Spleen (tissue), 11 donors: Measurements from ENCODE around the gene SPACA5. TPM values are rescaled to one million over a fixed set of nuclear protein-coding genes. Genes with fewer than 3 reads are reported as not detected.

Source experiments
- DNase-seq: peaks from one replicate; pipeline ENCODE4 v3.0.0-alpha.2; 2020
- H3K27ac ChIP-seq, 8 donors: fragments of 200-600 bp; sonication (generic) in 7 of 8; 1 replicate in 4 of 8; 2 replicates in 4 of 8; pipeline versions ENCODE4 v1.5.0 to v1.8.0; 2016 to 2021; ENCODE audit warnings: inconsistent platforms in 4 of 8, mild to moderate bottlenecking in 4 of 8, moderate library complexity in 1 of 8
- H3K27me3 ChIP-seq, 7 donors: fragments of 200-600 bp; sonication (generic) in 6 of 7; replicated peaks in 1 of 7; 1 replicate in 4 of 7; 2 replicates in 3 of 7; pipeline versions ENCODE4 v1.5.0 to v1.8.0; 2016 to 2021; ENCODE audit warnings: inconsistent platforms in 3 of 7, mild to moderate bottlenecking in 1 of 7
- H3K36me3 ChIP-seq, 6 donors: fragments of 200-600 bp; sonication (generic) in 5 of 6; 1 replicate in 4 of 6; 2 replicates in 2 of 6; pipeline versions ENCODE4 v1.5.0 to v1.8.0; 2016 to 2021; ENCODE audit warnings: inconsistent platforms in 2 of 6
- H3K4me1 ChIP-seq, 6 donors: fragments of 200-600 bp; sonication (generic) in 5 of 6; 1 replicate in 3 of 6; 2 replicates in 3 of 6; pipeline versions ENCODE4 v1.5.0 to v1.8.0; 2016 to 2021; ENCODE audit warnings: inconsistent platforms in 3 of 6
- H3K4me3 ChIP-seq, 8 donors: fragments of 200-600 bp; sonication (generic) in 7 of 8; 1 replicate in 4 of 8; 2 replicates in 4 of 8; pipeline versions ENCODE4 v1.5.0 to v1.8.0; 2016 to 2021; ENCODE audit warnings: inconsistent platforms in 4 of 8, mild to moderate bottlenecking in 4 of 8, moderate library complexity in 2 of 8
- H3K9me3 ChIP-seq, 8 donors: fragments of 200-600 bp; sonication (generic) in 7 of 8; 1 replicate in 4 of 8; 2 replicates in 4 of 8; pipeline versions ENCODE4 v1.5.0 to v1.8.0; 2016 to 2021; ENCODE audit warnings: inconsistent platforms in 4 of 8
- POLR2A ChIP-seq, 3 donors: fragments of 450-650 bp; IDR thresholded peaks; one replicate each; pipeline ENCODE4 v1.5.1; 2017; ENCODE audit warnings: antibody characterized with exemption in 3 of 3, mild to moderate bottlenecking in 1 of 3
- POLR2AphosphoS5 ChIP-seq, 3 donors: sonication (generic); formaldehyde crosslinking; IDR thresholded peaks; one replicate each; pipeline ENCODE4 v1.5.1; 2017; ENCODE audit warnings: antibody characterized with exemption in 3 of 3
- WGBS, 5 donors: extraction: QIAGEN DNeasy Blood & Tissue Kit in 3 of 5; methylation state at CpG; one replicate each; pipeline versions ENCODE4 v1.1.5 to v1.1.7; 2013 to 2018; 5-methylcytosine and 5-hydroxymethylcytosine counted together
- intact Hi-C: fragments of 100-400 bp; cut with DNase I; formaldehyde crosslinking; loops from one replicate; pipeline ENCODE4 v1.15.0; 2023; ENCODE audit warnings: low total_unique reads
- polyA plus RNA-seq, 3 donors: library from polyadenylated mRNA; stranded (reverse); fragments of 200-250 nt; gene quantifications; one replicate each; pipeline ENCODE4 v1.2.1, GENCODE V29; 2013
- total RNA-seq, 7 donors: library from RNA; depleted of rRNA in 3 of 7; stranded (reverse); fragments of >200 nt in 3 of 7; fragmentation: NEBNext Ultra II Directional in 4 of 7; extraction: Animal tissue kit (Norgen Biotek cat#: 25700) in 4 of 7; gene quantifications; one replicate each; pipeline versions ENCODE4 v1.1.0 to v1.2.1, GENCODE V29; 2016 to 2021
- TF ChIP-seq, protein P1 (sequence below), 11 experiments: fragments of 200-600 bp in 7 of 11; fragments of 450-650 bp in 4 of 11; sonication (generic) in 4 of 11; IDR thresholded peaks in 8 of 11; conservative IDR thresholded peaks in 3 of 11; 1 replicate in 7 of 11; 2 replicates in 4 of 11; pipeline versions ENCODE4 v1.4.0 to v1.8.0; 2016 to 2021; ENCODE audit warnings: antibody characterized with exemption in 11 of 11, inconsistent platforms in 4 of 11, mild to moderate bottlenecking in 1 of 11
- donor health status: healthy with polysubstance abuse.
- donor health status: DM: no; HTN: no; CAD: no; lungs with moderate emphysema.
- donor health status: DM: no; HTN: no; CAD: no.
- donor health status: Bipolar disorder and iron deficiency.
- donor health status: healthy.
- donor health status: DM: no; HTN: no; CAD: no.
- donor health status: DM: yes; HTN: yes; CAD: no.

SPACA5 gene
- total and polyA plus RNA-seq, 10 donors: 0.12 TPM; not detected in 9

- Histone ChIP-seq H3K36me3 (peaks cover 0 to 7% (median 0%) of the 10 kb centered on the region in 6 donors), H3K4me3 (no peak overlapping the region), H3K27me3 (no peaks in the 10 kb centered on the region), H3K4me1 (no peaks in the 10 kb centered on the region), H3K27ac (peak overlapping the region in 3 of 8 donors; percentile 0 to 44 (median 28)), H3K9me3 (no peaks in the 10 kb centered on the region)
- no peak for TF ChIP-seq POLR2AphosphoS5 (IDR thresholded peaks at IDR 0.05)
- TF ChIP-seq POLR2A (IDR thresholded peaks at IDR 0.05): no peak
- TF ChIP-seq, protein P1, sequence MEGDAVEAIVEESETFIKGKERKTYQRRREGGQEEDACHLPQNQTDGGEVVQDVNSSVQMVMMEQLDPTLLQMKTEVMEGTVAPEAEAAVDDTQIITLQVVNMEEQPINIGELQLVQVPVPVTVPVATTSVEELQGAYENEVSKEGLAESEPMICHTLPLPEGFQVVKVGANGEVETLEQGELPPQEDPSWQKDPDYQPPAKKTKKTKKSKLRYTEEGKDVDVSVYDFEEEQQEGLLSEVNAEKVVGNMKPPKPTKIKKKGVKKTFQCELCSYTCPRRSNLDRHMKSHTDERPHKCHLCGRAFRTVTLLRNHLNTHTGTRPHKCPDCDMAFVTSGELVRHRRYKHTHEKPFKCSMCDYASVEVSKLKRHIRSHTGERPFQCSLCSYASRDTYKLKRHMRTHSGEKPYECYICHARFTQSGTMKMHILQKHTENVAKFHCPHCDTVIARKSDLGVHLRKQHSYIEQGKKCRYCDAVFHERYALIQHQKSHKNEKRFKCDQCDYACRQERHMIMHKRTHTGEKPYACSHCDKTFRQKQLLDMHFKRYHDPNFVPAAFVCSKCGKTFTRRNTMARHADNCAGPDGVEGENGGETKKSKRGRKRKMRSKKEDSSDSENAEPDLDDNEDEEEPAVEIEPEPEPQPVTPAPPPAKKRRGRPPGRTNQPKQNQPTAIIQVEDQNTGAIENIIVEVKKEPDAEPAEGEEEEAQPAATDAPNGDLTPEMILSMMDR (IDR thresholded peaks at IDR 0.05 in 8 of 11, conservative IDR thresholded peaks at IDR 0.05 in 3 of 11): no peak
- intact Hi-C loops: no loop called here
- WGBS, 5 donors: 57 to 82% (median 72%) methylated on average over 7 to 8 of the region's 8 CpGs
- DNase-seq: no peak
Observed at GRCh38 chrX:48045410-48046311, 38.9 kb downstream of the SPACA5 start.

DNA sequence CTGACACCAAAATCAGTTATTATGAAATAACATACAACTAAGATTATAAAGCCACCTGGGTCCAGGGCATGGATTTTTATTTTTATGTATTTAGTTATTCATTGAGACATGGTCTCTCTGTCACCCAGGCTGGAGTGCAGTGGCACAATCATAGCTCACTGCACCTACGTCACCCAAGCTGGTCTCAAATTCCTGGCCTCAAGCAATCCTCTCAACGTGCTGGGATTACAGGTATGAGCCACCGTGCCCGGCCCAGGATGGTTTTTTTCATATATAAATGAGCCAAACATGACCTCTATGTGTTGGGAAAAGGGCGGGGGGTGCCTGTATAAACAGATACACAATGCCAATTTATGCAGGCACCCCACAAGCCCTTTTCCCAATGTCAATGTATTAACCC is 40.1 kb downstream of the SPACA5 start:
- DNase-seq: no peak
- intact Hi-C loops: no loop called here
- Histone ChIP-seq H3K36me3 (no peaks in the 10 kb centered on the region), H3K27ac (no peak overlapping the region), H3K4me1 (no peaks in the 10 kb centered on the region), H3K4me3 (no peak overlapping the region), H3K9me3 (no peaks in the 10 kb centered on the region), H3K27me3 (no peaks in the 10 kb centered on the region)
- WGBS, 5 donors: 61 to 96% (median 90%) methylated on average over 4 to 5 of the region's 5 CpGs
- TF ChIP-seq POLR2AphosphoS5 (IDR thresholded peaks at IDR 0.05) (no peak), POLR2A (IDR thresholded peaks at IDR 0.05) (no peak)
- TF ChIP-seq, protein P1 (IDR thresholded peaks at IDR 0.05 in 8 of 11, conservative IDR thresholded peaks at IDR 0.05 in 3 of 11): no peak

DNA sequence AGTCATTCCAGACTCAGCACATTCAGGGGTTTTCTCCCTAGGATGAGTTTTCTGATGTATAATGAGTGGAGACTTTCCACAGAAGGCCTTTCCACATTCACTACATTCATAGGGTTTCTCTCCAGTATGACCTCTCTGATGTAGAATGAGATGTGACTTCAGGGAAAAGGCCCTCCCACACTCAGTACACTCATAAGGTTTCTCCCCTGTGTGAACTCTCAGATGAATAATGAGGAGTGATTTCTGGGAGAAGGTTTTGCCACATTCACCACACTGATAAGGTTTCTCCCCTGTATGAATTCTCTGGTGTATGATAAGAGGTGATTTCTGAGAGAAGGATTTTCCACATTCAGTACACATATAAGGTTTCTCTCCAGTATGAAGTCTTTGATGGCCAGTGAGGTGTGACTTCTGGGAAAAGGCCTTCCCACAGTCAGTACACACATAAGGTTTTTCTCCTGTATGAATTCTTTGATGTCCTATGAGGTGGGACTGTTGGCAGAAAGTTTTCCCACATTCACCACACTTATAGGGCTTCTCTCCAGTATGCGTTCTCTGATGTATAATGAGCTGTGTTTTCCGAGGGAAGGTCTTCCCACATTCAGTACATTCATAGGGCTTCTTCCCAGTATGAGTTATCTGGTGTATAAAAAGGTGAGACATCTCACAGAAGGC is 52.0 kb downstream of the SPACA5 start:
- Histone ChIP-seq H3K4me3 (no peak overlapping the region), H3K27ac (no peak overlapping the region), H3K27me3 (no peaks in the 10 kb centered on the region), H3K4me1 (no peaks in the 10 kb centered on the region), H3K9me3 (peaks cover 3 to 61% (median 27%) of the 10 kb centered on the region in 8 donors), H3K36me3 (peaks cover 4 to 56% (median 27%) of the 10 kb centered on the region in 6 donors)
- intact Hi-C loops: no loop called here
- 63 to 98% (median 81%) methylated on average over 2 of the region's 2 CpGs for WGBS, 5 donors
- DNase-seq: no peak
- TF ChIP-seq POLR2A (IDR thresholded peaks at IDR 0.05) (no peak), POLR2AphosphoS5 (IDR thresholded peaks at IDR 0.05) (no peak)
- TF ChIP-seq, protein P1 (IDR thresholded peaks at IDR 0.05 in 8 of 11, conservative IDR thresholded peaks at IDR 0.05 in 3 of 11): no peak

GRCh38 chrX:48059296-48059639 is 52.5 kb downstream of the SPACA5 start:
- intact Hi-C loops: no loop called here
- no peak for DNase-seq
- Histone ChIP-seq H3K27me3 (no peaks in the 10 kb centered on the region), H3K4me1 (no peaks in the 10 kb centered on the region), H3K36me3 (peaks cover 4 to 59% (median 28%) of the 10 kb centered on the region in 6 donors), H3K9me3 (peaks cover 3 to 61% (median 27%) of the 10 kb centered on the region in 8 donors), H3K27ac (no peak overlapping the region), H3K4me3 (no peak overlapping the region)
- 79 to 100% (median 93%) methylated on average over 1 of the region's 1 CpG for WGBS, 5 donors
- TF ChIP-seq POLR2A (IDR thresholded peaks at IDR 0.05) (no peak), POLR2AphosphoS5 (IDR thresholded peaks at IDR 0.05) (no peak)
- TF ChIP-seq, protein P1 (IDR thresholded peaks at IDR 0.05 in 8 of 11, conservative IDR thresholded peaks at IDR 0.05 in 3 of 11): no peak
